ENCODE measurements around the gene OR2F2.
A peak's percentile ranks its signal among the peaks of the same experiment; 100 is the strongest.

The OR2F2 gene

DNA sequence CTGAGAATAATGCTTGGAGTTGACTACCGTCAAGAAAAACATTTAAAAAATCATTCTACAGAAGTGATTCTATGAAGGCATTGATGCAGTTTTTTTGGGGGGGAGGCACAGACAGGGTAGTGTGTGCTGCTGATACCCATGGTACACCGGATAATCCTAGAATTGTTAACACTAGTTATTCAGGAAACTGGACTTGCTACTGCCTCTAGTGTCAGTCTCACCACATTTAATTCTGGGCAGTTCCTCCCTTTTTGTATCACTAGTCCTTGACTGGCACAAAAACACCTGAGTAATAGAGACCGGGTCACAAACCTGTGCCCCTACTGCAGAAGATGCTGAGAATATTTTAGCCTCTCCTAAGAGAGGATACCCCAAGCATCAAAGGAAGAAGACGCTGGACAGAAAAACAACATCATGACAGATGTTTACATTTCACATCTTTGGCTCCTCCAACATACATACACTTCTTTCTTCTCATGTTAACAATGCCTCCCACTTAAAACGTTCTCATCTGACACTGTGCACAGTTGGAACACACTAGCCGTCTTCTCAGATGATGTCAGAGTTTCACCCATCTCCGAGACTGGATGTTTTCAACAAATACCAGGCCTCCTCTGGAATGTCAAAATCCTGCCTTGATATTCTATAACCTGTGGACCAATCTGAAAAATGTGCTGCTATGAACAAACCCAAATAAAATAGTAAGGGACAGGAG, 19.9 kb upstream of the OR2F2 start:
- no peak for DNase-seq

DNA sequence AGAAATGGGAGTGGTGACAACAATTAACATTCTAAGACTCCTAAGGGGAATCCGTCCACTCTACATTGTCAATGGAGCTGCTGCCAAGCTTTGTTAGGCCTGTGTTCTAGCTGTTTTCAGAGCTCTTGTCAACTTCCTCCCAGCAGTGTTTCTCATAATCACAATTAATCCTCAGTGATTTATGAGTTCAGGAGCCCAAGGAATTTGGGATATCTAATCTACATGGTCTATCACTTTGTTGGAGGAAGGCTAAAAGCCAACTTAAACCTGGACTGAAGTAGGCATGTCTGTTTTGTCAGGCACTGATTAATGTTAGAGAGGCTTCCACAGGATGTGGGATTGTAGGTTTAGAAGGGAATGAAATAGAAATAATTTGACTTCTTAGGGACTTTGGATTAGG, 10.2 kb upstream of the OR2F2 start:
- DNase-seq = no peak

DNA sequence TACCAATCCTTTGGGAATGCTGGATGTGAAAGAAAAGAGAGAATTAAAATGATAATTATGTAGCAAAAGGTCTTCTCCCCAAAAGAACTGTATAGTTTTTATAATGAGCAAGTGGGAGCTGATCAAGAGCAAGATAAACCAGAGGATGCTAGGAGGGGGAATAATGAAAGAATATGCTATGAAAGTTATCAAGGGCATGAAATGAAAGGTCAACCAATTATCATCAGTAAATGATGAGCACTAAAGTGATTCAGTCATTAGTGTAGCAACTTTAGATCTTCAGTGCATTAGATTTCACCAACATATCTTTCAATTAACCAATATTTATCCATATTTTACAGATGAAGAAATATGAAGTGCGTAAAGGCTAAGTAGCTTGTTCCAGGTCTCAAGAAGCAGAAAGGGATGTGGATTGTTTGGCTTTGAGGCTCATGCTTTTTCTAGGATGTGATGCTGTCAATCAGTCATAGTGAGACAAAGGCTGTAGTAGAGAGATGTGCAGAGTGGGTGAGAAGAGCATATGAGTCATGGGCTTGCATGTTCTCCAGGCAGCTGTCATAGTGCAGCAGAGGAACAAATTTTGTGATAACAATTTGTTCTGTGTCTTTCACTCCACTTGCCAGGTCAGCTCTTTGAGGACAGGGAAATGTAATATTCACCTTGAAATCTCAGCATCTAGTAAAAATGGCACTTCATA, 5.7 kb upstream of the OR2F2 start:
- DNase-seq = peak in 1 of 5 experiments; percentile 70

DNA sequence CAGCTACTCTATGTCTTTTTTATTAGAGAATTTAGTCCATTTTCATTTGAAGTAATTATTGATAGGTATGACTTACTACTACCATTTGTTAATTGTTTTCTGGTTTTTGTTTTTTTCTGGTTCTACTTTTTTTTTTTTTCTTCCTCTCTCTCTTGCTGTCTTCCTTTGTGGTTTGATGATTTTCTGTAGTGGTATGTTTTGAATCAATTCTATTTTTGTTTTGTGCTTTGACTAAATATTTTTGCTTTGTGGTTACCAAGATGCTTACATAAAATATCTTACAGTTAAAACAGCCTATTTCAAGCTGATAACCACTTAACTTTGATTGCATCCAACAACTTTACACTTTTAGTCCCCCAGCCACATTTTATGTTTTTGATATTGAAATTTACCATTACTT, 3.3 kb upstream of the OR2F2 start:
- DNase-seq = peak in 1 of 5 experiments; percentile 60

DNA sequence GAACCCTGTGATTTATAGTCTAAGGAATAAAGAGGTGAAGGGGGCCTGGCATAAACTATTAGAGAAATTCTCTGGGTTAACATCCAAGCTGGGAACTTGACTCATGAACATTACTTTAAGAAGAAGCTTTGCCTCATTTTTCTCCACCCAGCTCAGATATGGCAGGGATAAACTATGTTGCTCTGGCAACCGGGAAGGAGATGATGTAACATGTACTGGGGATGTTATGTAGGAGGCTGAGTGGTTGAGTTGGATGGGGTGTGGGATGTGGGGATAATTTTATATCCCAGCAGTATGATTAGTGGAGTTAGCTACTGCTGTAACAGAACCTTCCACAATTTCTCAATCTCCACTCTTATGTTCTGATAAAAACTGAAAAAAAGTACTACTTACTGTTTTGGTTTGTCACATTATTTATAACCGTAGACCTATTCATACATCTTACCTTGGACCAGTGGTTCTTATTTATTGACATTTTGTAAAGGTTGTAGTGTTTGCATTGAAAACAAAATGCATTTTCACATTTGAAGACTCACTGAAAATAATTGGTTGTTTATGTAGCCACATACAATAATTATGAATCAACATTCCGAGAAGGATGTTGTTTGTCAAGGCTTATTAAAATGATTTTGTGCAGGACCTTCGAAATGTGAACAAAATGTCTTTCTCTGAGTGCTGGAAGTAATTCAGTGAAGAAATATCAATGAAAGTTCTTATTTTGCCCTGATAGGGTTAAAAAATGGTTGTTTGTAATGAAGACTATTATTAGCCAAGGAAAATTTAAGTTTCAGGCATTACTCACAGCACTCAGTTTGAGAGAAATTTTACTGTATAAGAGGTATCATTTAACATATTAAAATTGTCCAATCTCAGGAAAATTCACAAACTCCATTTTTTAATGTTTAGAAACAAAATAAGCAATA, 1.3 kb downstream of the OR2F2 start:
- DNase-seq = no peak

DNA sequence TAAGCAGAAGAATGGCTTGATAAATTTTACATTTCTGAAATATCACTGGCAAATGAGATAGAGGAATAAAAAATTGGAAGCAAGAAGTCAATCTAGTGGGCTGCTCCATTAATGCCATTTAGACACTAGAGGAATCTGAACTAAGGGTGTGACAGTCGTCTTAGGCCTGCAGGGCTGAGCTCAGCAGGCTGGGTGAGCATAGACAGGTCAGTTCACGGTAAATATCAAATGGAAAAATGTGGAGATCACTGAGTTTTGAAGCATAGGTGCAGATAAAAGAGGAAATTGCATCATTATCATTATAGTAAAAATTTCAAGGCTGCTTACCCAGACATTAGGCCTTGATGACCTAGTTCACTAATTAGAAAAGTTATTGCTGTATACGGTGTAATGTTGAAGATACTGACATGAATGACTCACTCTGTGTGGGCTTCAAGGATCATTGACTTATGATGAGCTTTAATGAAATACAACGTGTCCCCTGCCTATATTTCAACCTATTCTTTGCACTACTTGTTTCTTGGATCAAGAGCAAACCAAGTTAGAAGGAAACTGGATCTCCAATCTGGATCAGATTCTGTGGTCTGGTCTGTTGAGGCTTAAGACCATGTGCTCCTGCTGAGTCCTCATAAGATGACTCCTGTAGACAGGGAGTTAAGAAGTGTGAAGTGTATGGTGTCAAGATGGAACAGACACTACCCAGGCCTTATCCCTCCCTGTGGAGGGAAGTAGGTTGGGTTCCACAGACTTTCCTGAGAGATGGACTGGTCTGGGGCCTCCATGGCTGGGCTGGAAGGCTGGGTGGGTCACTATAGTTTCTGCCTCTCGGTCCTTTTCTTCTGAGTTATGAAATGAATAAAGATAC, 3.6 kb downstream of the OR2F2 start:
- no peak for DNase-seq

DNA sequence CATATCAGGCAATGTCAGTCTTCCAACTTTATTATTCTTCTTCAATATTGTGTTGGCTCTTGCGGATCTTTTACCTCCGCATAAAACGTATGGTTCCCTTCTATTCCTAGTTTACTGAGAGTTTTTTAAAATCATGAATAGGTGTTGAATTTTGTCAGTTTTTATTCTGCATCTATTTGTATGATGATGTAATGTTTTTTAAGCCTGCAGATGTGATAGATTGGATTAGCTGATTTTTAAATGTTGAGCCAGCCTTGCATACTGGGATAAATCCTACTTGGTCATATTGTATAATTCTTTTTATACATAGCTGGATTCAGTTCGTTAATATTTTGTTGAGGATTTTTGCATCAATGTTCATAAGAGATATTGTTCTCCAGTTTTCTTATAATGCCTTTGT, 10.4 kb downstream of the OR2F2 start:
- DNase-seq = no peak

DNA sequence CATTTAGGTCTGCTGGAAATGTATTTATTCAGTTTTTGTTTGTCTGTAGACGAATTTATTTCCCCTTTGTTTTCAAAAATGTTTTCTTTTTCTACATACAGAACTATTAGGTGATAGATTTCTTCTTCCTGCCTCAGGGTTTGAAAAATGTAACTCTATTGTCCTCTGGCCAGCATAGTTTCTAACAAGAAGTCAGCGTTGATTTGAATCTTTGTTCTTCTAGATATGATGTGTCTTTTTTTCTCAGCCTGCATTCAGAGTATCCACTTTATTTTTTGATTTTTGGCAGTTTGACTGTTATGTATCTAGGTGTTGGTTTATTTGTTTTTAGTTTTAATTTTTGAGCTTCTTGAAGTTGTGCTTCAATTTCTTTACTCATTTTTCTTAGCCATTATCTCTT, 12.1 kb downstream of the OR2F2 start:
- no peak for DNase-seq

DNA sequence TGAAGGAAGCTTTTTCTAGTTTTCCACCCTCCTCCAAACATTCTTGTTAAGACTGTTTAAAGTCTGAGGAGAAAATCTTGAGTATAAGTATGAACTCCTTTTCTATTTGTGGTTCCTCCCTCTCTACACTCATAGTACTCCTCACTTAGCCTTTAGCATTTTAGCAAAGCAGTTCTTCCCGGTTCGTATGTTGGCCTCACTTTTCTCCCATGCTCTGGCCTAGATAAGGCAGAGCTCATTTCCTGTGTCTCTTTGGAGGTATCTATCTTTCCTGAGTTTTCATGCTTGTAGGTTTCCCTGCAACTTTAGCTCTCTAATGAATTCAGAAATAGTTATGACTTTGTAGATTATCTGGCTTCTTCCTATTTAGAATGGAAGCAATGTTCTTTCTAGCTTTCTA, 13.7 kb downstream of the OR2F2 start:
- DNase-seq = no peak

DNA sequence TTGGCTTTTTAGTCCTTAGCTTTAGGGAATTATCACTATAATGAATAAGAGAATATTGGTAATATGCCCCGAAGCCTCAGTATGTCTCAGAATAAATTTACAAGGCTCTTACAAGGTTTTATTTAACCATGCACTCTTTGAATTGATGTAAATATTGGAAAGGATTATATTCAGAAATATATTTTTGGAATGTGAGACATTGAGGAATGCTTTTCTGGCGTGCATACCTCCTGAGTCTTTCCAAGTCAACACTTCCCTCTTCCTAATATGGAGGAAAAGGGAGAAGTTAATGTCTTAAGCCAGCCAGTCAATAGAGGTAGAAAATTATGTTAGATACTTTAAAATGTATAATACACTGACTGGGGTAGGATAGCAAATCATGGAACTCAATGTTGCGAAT, 18.4 kb downstream of the OR2F2 start:
- no peak for DNase-seq

DNA sequence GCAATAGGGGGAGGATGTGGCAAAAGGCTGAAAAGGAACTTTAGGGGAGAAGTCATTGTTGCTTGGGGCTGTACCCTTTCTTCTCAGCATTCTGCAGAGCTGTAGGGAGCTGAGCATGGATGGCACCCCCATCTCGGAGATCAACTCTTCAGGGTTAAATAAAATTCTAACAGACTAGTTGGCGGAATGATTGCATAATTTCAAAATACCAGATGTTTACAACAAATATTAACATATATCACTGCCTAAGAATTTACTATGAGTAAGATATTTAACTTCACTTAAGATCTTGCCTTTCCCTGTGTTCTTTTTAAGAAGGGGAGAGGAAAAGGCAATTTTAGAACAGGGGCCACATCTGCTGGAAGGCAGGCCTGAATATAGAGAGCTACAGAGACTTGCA, 19.1 kb downstream of the OR2F2 start:
- no peak for DNase-seq

DNA sequence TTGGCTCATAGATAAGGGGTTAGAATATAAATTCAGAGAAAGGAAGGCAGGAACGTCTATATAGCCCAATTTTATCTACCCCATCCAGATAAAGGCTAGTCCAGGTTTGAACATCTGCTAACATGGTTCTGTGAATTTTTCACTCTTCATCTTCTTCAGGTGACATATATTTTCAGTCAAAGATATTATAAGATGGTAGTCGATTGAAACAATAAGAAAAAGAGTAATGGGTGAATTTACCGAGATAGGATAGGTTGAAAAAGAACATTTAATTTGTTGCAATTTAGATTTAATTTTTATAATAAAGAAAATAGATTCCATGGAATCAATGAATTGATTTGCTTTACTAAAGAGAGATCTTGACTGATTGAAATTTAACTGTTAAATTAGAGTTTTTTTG, 19.5 kb downstream of the OR2F2 start, which contains the start of gene OR2F1:
Gene OR2F1 (plus strand): TSS at position 301 of the 400 bp plus-strand sequence. CDS start 5,127 bp downstream, outside the sequence.
- DNase-seq = no peak

DNA sequence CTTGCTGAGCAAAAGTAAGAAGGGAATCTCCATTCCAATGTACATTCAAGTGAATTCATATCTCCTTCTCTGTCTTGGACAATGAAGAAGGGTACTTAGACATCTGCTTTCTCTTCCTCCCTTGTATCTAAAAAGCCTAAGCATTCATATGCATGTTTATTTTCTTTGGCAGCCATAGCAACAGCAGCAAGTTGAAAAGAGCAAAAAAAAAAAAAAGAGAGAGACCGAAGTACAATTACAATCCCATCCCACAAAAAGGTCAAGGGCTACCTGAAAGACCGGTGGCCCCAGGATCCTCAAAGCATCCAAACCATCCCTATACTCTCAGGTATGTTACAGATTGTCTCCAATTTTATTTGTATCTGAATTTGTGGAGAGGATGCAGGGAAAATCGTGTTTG, 23.7 kb downstream of the OR2F2 start:
- DNase-seq = no peak

DNA sequence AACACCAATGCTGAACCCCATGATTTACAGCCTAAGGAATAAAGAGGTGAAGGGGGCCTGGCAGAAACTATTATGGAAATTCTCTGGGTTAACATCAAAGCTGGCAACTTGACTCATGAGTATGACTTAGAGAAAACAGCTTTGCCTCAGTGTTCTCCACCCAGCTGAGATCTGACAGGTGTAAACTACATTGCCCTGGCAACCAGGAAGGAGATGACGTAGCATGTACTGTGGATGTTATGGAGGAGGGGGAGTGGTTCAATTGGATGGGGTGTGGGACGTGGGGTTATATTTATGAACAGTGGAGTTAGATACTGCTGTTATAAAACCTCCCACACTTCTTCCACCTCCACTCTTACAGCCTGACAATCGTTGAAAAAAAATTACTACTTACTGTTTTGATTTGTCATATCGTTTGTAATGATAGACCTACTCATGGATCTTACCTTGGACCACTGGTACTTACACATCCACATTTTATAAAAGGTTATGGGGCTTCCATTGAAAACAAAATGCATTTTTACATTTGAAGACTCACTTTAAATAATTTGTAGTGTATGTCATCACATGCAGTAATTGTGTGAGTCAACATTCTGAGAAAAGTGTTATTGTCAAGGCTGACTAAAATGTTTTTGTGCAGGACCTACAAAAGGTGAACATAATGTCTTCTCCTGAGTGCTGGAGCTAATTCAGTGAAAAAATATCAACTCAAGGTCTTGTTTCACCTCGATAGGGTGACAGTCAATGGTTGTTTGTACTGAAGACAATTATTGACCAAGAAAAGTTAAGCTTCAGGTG, 26.0 kb downstream of the OR2F2 start:
- DNase-seq = no peak

DNA sequence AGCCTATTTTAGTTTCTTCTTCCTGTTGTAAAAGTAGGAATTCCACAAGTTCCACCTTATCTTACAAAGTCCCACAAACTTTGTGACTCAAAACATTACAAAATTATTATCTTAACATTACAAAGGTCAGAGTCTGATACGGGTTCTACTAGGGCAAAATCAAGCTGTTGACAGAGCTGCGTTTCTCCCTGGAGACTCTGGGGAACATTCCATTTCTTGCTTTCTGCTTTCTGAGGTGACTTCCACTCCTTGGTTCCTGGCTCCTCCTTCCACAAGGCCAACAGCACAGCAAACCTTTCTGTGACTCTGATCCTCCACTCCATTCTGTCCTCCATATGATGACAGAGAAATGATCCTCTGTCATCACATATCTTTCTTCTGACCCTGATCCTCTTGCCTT, 30.2 kb downstream of the OR2F2 start:
- no peak for DNase-seq

DNA sequence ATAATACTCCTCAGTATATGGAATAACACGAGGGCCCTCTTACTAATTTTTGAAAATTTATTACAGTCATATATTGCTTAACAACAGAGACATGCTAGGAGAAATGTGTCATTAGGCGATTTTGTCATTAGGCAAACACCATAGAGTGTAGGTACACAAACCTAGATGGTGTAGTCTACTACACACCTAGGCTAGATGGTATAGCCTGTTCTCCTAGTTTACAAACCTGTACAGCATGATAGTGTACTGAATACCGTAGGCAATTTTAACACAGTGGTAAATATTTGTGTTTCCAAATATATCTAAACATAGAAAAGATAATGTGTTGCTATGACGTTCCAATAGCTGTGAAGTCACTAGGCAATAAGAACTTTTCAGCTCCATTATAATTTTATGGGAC, 32.4 kb downstream of the OR2F2 start:
- DNase-seq = no peak

DNA sequence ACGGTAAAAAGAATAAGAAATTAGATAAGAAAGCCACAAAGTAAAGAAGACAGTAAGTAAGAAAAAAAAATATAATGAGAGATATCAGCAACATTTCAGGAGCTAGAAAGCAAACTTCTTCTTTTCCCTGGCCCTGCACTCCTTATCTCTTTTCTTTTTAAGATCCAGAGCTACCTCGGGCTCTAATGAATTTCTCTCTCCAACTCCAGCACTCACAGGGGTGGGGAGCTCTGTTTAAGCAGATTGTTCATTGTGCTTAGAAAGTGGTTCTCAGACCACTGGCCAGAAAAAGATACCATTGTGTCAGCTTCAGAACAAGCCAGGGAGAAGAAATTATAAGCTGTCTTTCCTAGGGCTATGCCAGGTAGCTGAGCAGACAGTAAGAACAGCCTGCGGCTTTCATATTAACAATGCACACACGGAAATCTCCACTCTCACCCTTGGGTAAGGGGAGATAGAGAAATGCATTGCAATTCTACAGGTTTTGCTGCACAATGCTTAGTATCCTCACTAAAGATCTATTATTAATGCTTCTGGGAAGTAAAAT, 38.9 kb downstream of the OR2F2 start:
- no peak for DNase-seq

DNA sequence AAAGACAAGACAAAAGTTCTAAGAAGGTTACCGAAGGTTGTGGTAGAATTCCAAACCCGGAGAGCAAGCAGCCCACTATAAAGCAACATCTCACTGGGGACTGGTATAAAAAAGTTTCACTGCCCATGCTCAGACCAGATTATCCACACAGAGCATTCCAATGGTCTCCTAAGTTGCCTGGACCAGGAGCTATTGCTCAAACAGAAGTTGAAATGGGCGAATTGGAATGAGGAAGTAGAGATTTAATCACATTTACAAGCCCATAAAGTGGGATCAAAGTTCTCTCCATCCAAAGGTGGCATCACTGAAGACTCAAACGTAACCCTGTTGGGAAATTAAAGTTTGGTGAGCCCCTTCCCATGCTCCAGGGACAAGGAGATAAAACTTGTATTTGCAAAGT, 39.4 kb downstream of the OR2F2 start:
- no peak for DNase-seq

DNA sequence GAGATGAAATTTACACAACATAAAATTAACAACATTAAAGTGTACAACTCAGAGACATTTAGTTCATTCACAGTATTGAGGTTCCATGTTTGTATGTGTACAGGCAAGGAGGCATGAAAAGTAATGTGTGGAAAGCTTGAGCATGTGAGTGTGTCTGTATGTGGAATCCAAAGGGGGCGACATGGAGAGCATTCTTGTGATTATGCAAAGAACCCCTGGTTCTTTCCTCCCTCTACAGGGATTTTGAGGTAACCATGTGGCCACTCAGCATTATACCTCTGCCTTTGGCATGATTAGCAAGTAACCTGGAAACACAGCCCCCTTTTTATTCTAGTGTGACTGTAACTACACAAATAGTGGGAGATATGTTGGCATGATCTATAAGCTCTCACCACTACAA, 40.6 kb downstream of the OR2F2 start:
- DNase-seq = peak in 1 of 5 experiments; percentile 1

DNA sequence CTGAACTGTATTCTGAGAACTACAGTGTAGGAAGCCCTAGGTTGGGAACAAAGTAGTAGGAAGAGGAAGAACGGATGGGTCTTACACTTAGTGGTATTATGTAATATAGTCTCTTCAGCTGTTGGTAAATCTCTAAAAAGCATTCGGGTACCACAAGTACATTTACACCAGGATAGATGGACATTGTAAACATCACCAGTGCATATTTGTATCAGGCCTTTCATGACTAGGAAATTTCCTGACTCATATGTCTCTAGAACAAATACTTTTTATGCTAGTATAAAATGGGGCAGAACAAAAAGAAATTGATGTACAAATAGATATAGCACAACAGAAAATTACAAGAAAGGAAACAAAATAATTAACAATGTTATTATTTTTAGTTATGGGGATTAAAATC, 43.6 kb downstream of the OR2F2 start:
- no peak for DNase-seq

DNA sequence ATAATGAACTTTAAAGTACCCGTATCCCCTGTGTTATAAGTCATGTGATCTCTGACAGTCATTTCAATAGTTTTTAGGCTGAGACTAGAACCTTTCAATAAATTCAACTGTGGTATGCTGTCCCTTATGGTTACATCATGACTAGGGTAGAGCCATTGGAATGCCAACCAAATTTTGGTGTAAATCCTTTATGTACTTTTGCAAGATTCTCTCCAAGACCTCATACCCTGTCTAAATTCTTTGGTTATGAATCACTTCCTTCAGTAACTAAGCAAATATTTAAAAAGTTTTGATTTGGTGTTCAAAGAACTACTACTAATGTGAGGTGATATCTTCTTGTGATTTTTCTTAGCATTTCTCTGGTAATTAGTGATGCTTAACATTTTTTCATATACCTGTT, 44.3 kb downstream of the OR2F2 start:
- DNase-seq = no peak
